ENCODE results near the gene ZNF814.
"Not testable (repeated sequence)": the region's sequence is repeated elsewhere in the genome, so short reads cannot be mapped to it uniquely, and the experiment has no call there.

Gene ZNF814

GRCh38 chr19:57815247-57816075, 73.4 kb downstream of the ZNF814 start:
- no peak for DNase-seq (ENCODE audit: low spot score)

GRCh38 chr19:57814505-57815246, 74.2 kb downstream of the ZNF814 start, which contains the start of gene ZNF552:
Gene ZNF552 (minus strand): TSS chr19:57814913. CDS start chr19:57814743, 170 bp downstream.
- peak; percentile 93 for DNase-seq (ENCODE audit: low spot score)

- DNase-seq (ENCODE audit: low spot score) = peak; percentile 46
Observed at GRCh38 chr19:57813919-57814504, 74.8 kb downstream of the ZNF814 start.

- not testable (repeated sequence) for DNase-seq (ENCODE audit: low spot score)
Observed at GRCh38 chr19:57812975-57813820, 75.6 kb downstream of the ZNF814 start.

- DNase-seq (ENCODE audit: low spot score) = no peak
Observed at GRCh38 chr19:57812226-57812625, 76.6 kb downstream of the ZNF814 start.

GRCh38 chr19:57810410-57811295, 78.2 kb downstream of the ZNF814 start:
- DNase-seq (ENCODE audit: low spot score) = not testable (repeated sequence)

- DNase-seq (ENCODE audit: low spot score) = no peak
Observed at GRCh38 chr19:57807541-57807940, 81.3 kb downstream of the ZNF814 start.

GRCh38 chr19:57803594-57804325, 85.1 kb downstream of the ZNF814 start:
- peak; percentile 44 for DNase-seq (ENCODE audit: low spot score)

- no peak for DNase-seq (ENCODE audit: low spot score)
Observed at GRCh38 chr19:57803265-57803593, 85.6 kb downstream of the ZNF814 start.

- no peak for DNase-seq (ENCODE audit: low spot score)
Observed at GRCh38 chr19:57802269-57802668, 86.6 kb downstream of the ZNF814 start.

- DNase-seq (ENCODE audit: low spot score) = no peak
Observed at GRCh38 chr19:57800696-57801095, 88.1 kb downstream of the ZNF814 start.
